K562 (cell line): ENCODE measurements around the gene AJUBA. TPM values are rescaled to one million over a fixed set of nuclear protein-coding genes. Genes with fewer than 3 reads are reported as not detected.
A peak's percentile ranks its signal among the peaks of the same experiment; 100 is the strongest.

Experiments used
- ATAC-seq: fragments of 200-7000 bp; cut with Tn5 transposase; 3 replicates; pipeline ENCODE4 v1.9.1; 2020; ENCODE audit warnings: moderate library complexity
- BruUV-seq: library from RNA; stranded (reverse); fragments of 400-500 nt; replicated peaks from 2 replicates; lab custom pipeline; 2021; lab: Mats Ljungman, UMichigan
- CTCF ChIA-PET: fragments of 300-600 bp; formaldehyde crosslinking; extraction: SDS; loops from one replicate; lab custom pipeline; 2021; ENCODE audit warnings: low intra/inter-chr PET ratio; lab: Yijun Ruan, JAX
- POLR2A ChIA-PET: fragments of 300-600, 350-650 bp; sonication (Branson Sonifier 250); formaldehyde crosslinking; extraction: SDS; loops from one replicate; lab custom pipeline; 2021; ENCODE audit warnings: antibody characterized with exemption, inconsistent platforms; lab: Yijun Ruan, JAX
- DNase-seq, 4 experiments: peaks; one replicate each; pipeline versions ENCODE4 v3.0.0 to v3.0.0-alpha.2; 2011 to 2018; ENCODE audit warnings: low spot score in 3 of 4, mixed read lengths in 3 of 4; ENCODE audit errors: extremely low read depth in 1 of 4
- FAIRE-seq: peaks from 2 replicates; lab custom pipeline; 2011; peaks lifted over from hg19 to GRCh38; lab: Jason Lieb, UNC
- H2AFZ ChIP-seq: 2 replicates; pipeline ENCODE4 v1.6.0; 2011; ENCODE audit warnings: low read depth, low read length, control low read depth, inconsistent platforms
- H3K27ac ChIP-seq: fragments of 200-600 bp; 3 replicates; pipeline ENCODE4 v1.8.0; 2011; ENCODE audit warnings: low read depth, mild to moderate bottlenecking, control low read depth, inconsistent platforms, low read length, moderate library complexity, mixed read lengths; ENCODE audit errors: extremely low read depth
- H3K27me3 ChIP-seq, 2 experiments: fragments of 300-600 bp in 1 of 2; 2 replicates in 1 of 2; 3 replicates in 1 of 2; pipeline versions ENCODE4 v1.6.0 to v1.8.0; 2011; ENCODE audit warnings: inconsistent platforms in 2 of 2, low read length in 2 of 2, mild to moderate bottlenecking in 1 of 2, mixed read lengths in 1 of 2, moderate library complexity in 1 of 2; ENCODE audit not compliant: control insufficient read depth in 2 of 2, insufficient read depth in 2 of 2
- H3K36me3 ChIP-seq: fragments of 300-600 bp; 3 replicates; pipeline ENCODE4 v1.8.0; 2011; ENCODE audit warnings: mild to moderate bottlenecking, low read length, inconsistent platforms; ENCODE audit not compliant: control insufficient read depth, insufficient read depth
- H3K4me1 ChIP-seq, 2 experiments: fragments of 200-600 bp in 1 of 2; replicated peaks in 1 of 2; 2 replicates in 1 of 2; 3 replicates in 1 of 2; pipeline versions ENCODE4 v1.5.1 to v1.8.0; 2011; ENCODE audit warnings: inconsistent platforms in 2 of 2, low read length in 2 of 2, mild to moderate bottlenecking in 1 of 2, mixed read lengths in 1 of 2, moderate library complexity in 1 of 2; ENCODE audit not compliant: control insufficient read depth in 2 of 2, insufficient read depth in 2 of 2
- H3K4me2 ChIP-seq: 2 replicates; pipeline ENCODE4 v1.6.1; 2011; ENCODE audit warnings: low read length, control low read depth, inconsistent platforms, mixed read lengths; ENCODE audit not compliant: insufficient read depth
- H3K4me3 ChIP-seq: fragments of 200-600 bp; sonication (generic), shearing (Covaris generic); 2 replicates; pipeline ENCODE4 v1.5.1; 2016; ENCODE audit warnings: control low read depth, inconsistent platforms
- H3K79me2 ChIP-seq: fragments of 200-600 bp; 3 replicates; pipeline ENCODE4 v1.8.0; 2011; ENCODE audit warnings: low read length, inconsistent platforms; ENCODE audit not compliant: control insufficient read depth, insufficient read depth
- H3K9ac ChIP-seq, 2 experiments: 2 replicates each; pipeline versions ENCODE4 v1.6.0 to v1.6.1; 2011; ENCODE audit warnings: low read depth in 2 of 2, low read length in 2 of 2, control low read depth in 1 of 2, inconsistent platforms in 1 of 2, mild to moderate bottlenecking in 1 of 2, mixed read lengths in 1 of 2; ENCODE audit not compliant: insufficient read depth in 1 of 2
- H3K9me1 ChIP-seq: one replicate; pipeline ENCODE4 v1.6.0; 2011; ENCODE audit warnings: inconsistent platforms, mild to moderate bottlenecking, low read length, moderate library complexity; ENCODE audit not compliant: control insufficient read depth, insufficient read depth
- H3K9me3 ChIP-seq: replicated peaks from 2 replicates; pipeline ENCODE4 v1.5.1; 2011; ENCODE audit warnings: low read depth, low read length, inconsistent platforms; ENCODE audit not compliant: control insufficient read depth, insufficient read depth
- H4K20me1 ChIP-seq: replicated peaks from 2 replicates; pipeline ENCODE4 v1.6.1; 2011; ENCODE audit warnings: low read length, inconsistent platforms, mixed read lengths; ENCODE audit not compliant: control insufficient read depth, insufficient read depth
- CCNT2 ChIP-seq: IDR thresholded peaks from 2 replicates; pipeline ENCODE4 v1.6.1; 2011; ENCODE audit warnings: borderline replicate concordance, low read depth, mild to moderate bottlenecking, moderate library complexity, mixed read lengths, low read length; ENCODE audit not compliant: insufficient read length; ENCODE audit errors: extremely low read depth
- CSDE1 ChIP-seq, 2 experiments: fragments of 450-650 bp; IDR thresholded peaks; 2 replicates each; pipeline ENCODE4 v1.6.1; 2016; ENCODE audit warnings: mild to moderate bottlenecking in 1 of 2
- E2F3 ChIP-seq: fragments of 250-450 bp; sonication (Bioruptor Pico); IDR thresholded peaks from 2 replicates; pipeline ENCODE4 v1.4.0; 2020; ENCODE audit warnings: mild to moderate bottlenecking
- FOXA3 ChIP-seq, 2 experiments: fragments of 450-650 bp in 1 of 2; sonication (generic) in 1 of 2; formaldehyde crosslinking; IDR thresholded peaks in 1 of 2; conservative IDR thresholded peaks in 1 of 2; 2 replicates each; pipeline versions ENCODE4 v1.4.0 to v1.8.0; 2020 to 2022; ENCODE audit warnings: mild to moderate bottlenecking in 2 of 2, missing genetic modification reagents in 1 of 2
- LCOR ChIP-seq: sonication (generic); formaldehyde crosslinking; IDR thresholded peaks from 2 replicates; pipeline ENCODE4 v1.8.0; 2022; ENCODE audit warnings: mild to moderate bottlenecking, missing genetic modification reagents
- MTA3 ChIP-seq: fragments of 450-650 bp; formaldehyde crosslinking; IDR thresholded peaks from 2 replicates; pipeline ENCODE4 v1.6.1; 2017; ENCODE audit warnings: mild to moderate bottlenecking, borderline replicate concordance
- NEUROD1 ChIP-seq: fragments of 150-350 bp; IDR thresholded peaks from 2 replicates; pipeline ENCODE4 v1.6.1; 2014; ENCODE audit warnings: borderline replicate concordance, low read length, low read depth; ENCODE audit not compliant: partially characterized antibody
- NR2C1 ChIP-seq, 2 experiments: fragments of 450-650 bp; IDR thresholded peaks; 2 replicates each; pipeline ENCODE4 v1.6.1; 2017; ENCODE audit warnings: mild to moderate bottlenecking in 2 of 2, antibody characterized with exemption in 1 of 2, inconsistent platforms in 1 of 2, missing compliant biosample characterization in 1 of 2, missing genetic modification characterization in 1 of 2
- RAD51 ChIP-seq: fragments of 450-650 bp; IDR thresholded peaks from 2 replicates; pipeline ENCODE4 v1.7.1; 2016; ENCODE audit warnings: low read depth, mild to moderate bottlenecking, borderline replicate concordance
- RBM17 ChIP-seq: fragments of 200-400 bp; formaldehyde crosslinking; IDR thresholded peaks from 2 replicates; pipeline ENCODE4 v1.6.1; 2017; ENCODE audit warnings: low read depth, mild to moderate bottlenecking, low read length, borderline replicate concordance
- SAFB2 ChIP-seq: fragments of 200-400 bp; formaldehyde crosslinking; IDR thresholded peaks from 2 replicates; pipeline ENCODE4 v1.6.1; 2018; ENCODE audit warnings: borderline replicate concordance, low read length, low read depth, moderate library complexity; ENCODE audit not compliant: severe bottlenecking
- TAF1 ChIP-seq: IDR thresholded peaks from 2 replicates; pipeline ENCODE4 v1.6.1; 2011; ENCODE audit warnings: mild to moderate bottlenecking, low read length, moderate library complexity; ENCODE audit not compliant: insufficient read depth, control insufficient read depth, severe bottlenecking; ENCODE audit errors: extremely low read depth
- TAF9B ChIP-seq: fragments of 450-650 bp; IDR thresholded peaks from 2 replicates; pipeline ENCODE4 v1.6.1; 2018; ENCODE audit warnings: mild to moderate bottlenecking; ENCODE audit not compliant: partially characterized antibody
- TEAD4 ChIP-seq, 2 experiments: sonication (generic) in 1 of 2; formaldehyde crosslinking in 1 of 2; IDR thresholded peaks; 2 replicates each; pipeline versions ENCODE4 v1.6.1 to v1.8.0; 2012 to 2022; ENCODE audit warnings: borderline replicate concordance in 1 of 2, inconsistent platforms in 1 of 2, low read length in 1 of 2, mild to moderate bottlenecking in 1 of 2, missing genetic modification reagents in 1 of 2
- TOE1 ChIP-seq, 2 experiments: fragments of 450-650 bp in 1 of 2; sonication (generic) in 1 of 2; formaldehyde crosslinking in 1 of 2; IDR thresholded peaks; 2 replicates each; pipeline versions ENCODE4 v1.7.1 to v1.8.0; 2016 to 2022; ENCODE audit warnings: borderline replicate concordance in 2 of 2, mild to moderate bottlenecking in 2 of 2, antibody characterized with exemption in 1 of 2, inconsistent platforms in 1 of 2, low read depth in 1 of 2, missing genetic modification reagents in 1 of 2, moderate library complexity in 1 of 2
- ZNF57 ChIP-seq: fragments of 450-650 bp; formaldehyde crosslinking; IDR thresholded peaks from 2 replicates; pipeline ENCODE4 v1.4.0; 2020; ENCODE audit warnings: mild to moderate bottlenecking, moderate library complexity
- ZNF830 ChIP-seq: fragments of 250-450 bp; sonication (Bioruptor Pico); IDR thresholded peaks from 2 replicates; pipeline ENCODE4 v1.5.0; 2021; ENCODE audit warnings: mild to moderate bottlenecking
- ZSCAN29 ChIP-seq: fragments of 450-650 bp; IDR thresholded peaks from 2 replicates; pipeline ENCODE4 v1.6.1; 2017
- WGBS: fragments of 100-300 bp; shearing (Covaris generic); methylation state at CpG from one replicate; pipeline ENCODE4 v1.1.6; 2016; ENCODE audit warnings: low coverage, mixed read lengths; ENCODE audit not compliant: insufficient coverage; ENCODE audit errors: missing lambda C conversion rate; 5-methylcytosine and 5-hydroxymethylcytosine counted together
- in situ Hi-C: fragments of 300-500 bp; cut with MboI; formaldehyde crosslinking; loops from 4 replicates; pipeline ENCODE4 v1.15.0; 2018; ENCODE audit warnings: inconsistent platforms, mixed read lengths
- intact Hi-C: fragments of 100-400 bp; cut with micrococcal nuclease; formaldehyde crosslinking; loops from 2 replicates; pipeline ENCODE4 v1.14.2; 2022
- polyA plus RNA-seq, 8 experiments: library from polyadenylated mRNA; depleted of rRNA in 4 of 8; stranded (reverse) in 5 of 8; unstranded in 3 of 8; fragments of >200 nt; fragmentation: Nextera tagmentation in 2 of 8; fragmentation: Illumina TruSeq in 1 of 8; extraction: Ambion mirVana in 2 of 8; extraction: Trizol in 1 of 8; gene quantifications; 2 replicates each; pipeline versions ENCODE4 v1.2.1 to v1.2.3, GENCODE V29; 2011 to 2014; ENCODE audit warnings: inconsistent platforms in 1 of 8, missing spikeins in 1 of 8
- total RNA-seq, 7 experiments: library from RNA; depleted of rRNA in 6 of 7; stranded (reverse); fragments of >200 nt in 6 of 7; fragmentation: Illumina TruSeq in 2 of 7; extraction: Trizol in 2 of 7; gene quantifications; 2 replicates each; pipeline versions ENCODE4 v1.2.1 to v1.2.3, GENCODE V29; 2011 to 2021; ENCODE audit warnings: low replicate concordance in 1 of 7
- TF ChIP-seq, protein P1 (sequence below): fragments of 250-450 bp; sonication (Bioruptor Pico); IDR thresholded peaks from 2 replicates; pipeline ENCODE4 v1.8.0; 2021; ENCODE audit warnings: mild to moderate bottlenecking, moderate library complexity

The AJUBA gene
- total and polyA plus RNA-seq, 9 of the 15 experiments (the other 6 are each of a cell fraction or from before 2014, with no cell fraction given) = 0.73 to 4.7 (median 2.8) TPM

DNA sequence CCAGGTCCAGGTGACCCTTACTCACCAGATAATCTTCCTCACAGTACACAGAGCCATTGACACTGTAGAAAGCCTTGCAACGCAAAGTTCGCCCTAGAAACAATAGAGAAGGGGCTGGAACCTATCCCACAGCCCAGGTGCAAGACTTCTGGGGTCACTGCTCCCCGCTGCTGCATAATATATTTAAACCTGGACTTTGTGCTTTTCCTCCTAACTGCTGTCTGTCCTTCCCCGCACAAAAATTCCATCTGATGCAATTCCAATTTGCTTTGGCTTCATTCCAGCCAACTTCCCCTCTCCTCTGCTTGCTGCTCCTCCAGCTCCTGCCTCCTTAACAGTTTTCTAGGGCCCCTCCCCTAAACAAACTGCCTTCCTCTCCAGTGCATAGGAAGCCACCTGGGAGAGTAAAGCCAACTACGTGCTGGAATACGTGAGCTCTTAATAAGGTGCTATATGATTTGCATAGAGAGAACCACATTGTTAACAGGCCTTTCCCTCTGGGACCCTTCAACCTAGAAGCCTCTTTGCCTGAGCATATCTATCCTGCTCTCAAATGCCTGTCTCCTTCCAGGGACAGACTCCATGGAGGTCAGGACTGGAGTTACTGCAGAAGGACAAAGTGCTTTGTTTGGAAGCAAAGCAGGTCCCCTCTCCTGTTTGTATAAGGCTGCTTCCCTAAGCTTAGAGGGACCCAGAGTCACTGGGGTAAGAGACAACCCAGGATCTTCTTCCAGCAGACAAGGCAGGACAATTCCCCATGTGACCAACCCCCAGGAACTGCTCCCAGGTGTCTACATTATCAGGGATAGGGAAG is 5.5 kb downstream of the AJUBA start:
- H4K20me1 ChIP-seq = no peaks in the 10 kb centered on the region
- CTCF ChIA-PET = no interaction called here
- peak; percentile 48 for ATAC-seq
- H3K27ac ChIP-seq = no peak overlapping the region
- H3K36me3 ChIP-seq = no peaks in the 10 kb centered on the region
- H3K9me3 ChIP-seq = no peaks in the 10 kb centered on the region
- WGBS = 31% methylated on average over 6 of the region's 6 CpGs
- H3K9ac ChIP-seq = peak overlapping the region in 1 of 2 experiments; percentile 77; a peak in 1 of 4 replicates
- H3K27me3 ChIP-seq = no peaks in the 10 kb centered on the region
- peak; percentile 57 for FAIRE-seq
- intact Hi-C loops (no loop called here), in situ Hi-C loops (loop anchor here (5.0 kb wide), 1 partner anchor 75 kb away; no protein-coding TSS in a partner anchor)
- DNase-seq = peak in 2 of 4 experiments; percentile 43 to 47
- peak overlapping the region; percentile 25; the same call in 1 of the 2 replicates for H3K4me2 ChIP-seq
- peaks cover 25 to 35% of the 10 kb centered on the region in 2 experiments for H3K4me1 ChIP-seq
- H3K9me1 ChIP-seq = no peaks in the 10 kb centered on the region
- no TSS peak for BruUV-seq
- no peak overlapping the region for H3K4me3 ChIP-seq
- no peak overlapping the region for H2AFZ ChIP-seq
- POLR2A ChIA-PET = interaction anchor here (0.7 to 1.4 kb wide), 7 partner anchors 8 to 118 kb away, joined by 3 to 7 read pairs (median 4); partner anchors contain the start of gene ACIN1
- no peaks in the 10 kb centered on the region for H3K79me2 ChIP-seq
- TF ChIP-seq ZNF57 (CRISPR knock-in tag) (no peak), MTA3 (no peak), RBM17 (no peak), LCOR (CRISPR knock-in tag) (no peak), ZSCAN29 (no peak), TAF9B (no peak), ZNF830 (no peak), FOXA3 (CRISPR knock-in tag; conservative IDR thresholded peaks at IDR 0.05 in 1 of 2, IDR thresholded peaks at IDR 0.05 in 1 of 2) (0 out of 4 replicates have a peak, but pooled peaks of 1 of the 2 experiments have one; percentile 3), SAFB2 (no peak), TOE1 (IDR thresholded peaks at IDR 0.05; ENCODE audit: borderline replicate concordance) (no peak), TOE1 (CRISPR knock-in tag; IDR thresholded peaks at IDR 0.05; ENCODE audit: borderline replicate concordance, low read depth) (no peak), NR2C1 (IDR thresholded peaks at IDR 0.05) (no peak), NR2C1 (tag; IDR thresholded peaks at IDR 0.05) (no peak), CSDE1 (IDR thresholded peaks at IDR 0.05) (no peak), CCNT2 (no peak), TEAD4 (IDR thresholded peaks at IDR 0.05; ENCODE audit: low read length) (no peak), TEAD4 (CRISPR knock-in tag; IDR thresholded peaks at IDR 0.05; ENCODE audit: borderline replicate concordance) (no peak), TAF1 (no peak), NEUROD1 (no peak), E2F3 (no peak), RAD51 (peak; percentile 8; the same call in 1 of the 2 replicates)
- TF ChIP-seq, protein P1, sequence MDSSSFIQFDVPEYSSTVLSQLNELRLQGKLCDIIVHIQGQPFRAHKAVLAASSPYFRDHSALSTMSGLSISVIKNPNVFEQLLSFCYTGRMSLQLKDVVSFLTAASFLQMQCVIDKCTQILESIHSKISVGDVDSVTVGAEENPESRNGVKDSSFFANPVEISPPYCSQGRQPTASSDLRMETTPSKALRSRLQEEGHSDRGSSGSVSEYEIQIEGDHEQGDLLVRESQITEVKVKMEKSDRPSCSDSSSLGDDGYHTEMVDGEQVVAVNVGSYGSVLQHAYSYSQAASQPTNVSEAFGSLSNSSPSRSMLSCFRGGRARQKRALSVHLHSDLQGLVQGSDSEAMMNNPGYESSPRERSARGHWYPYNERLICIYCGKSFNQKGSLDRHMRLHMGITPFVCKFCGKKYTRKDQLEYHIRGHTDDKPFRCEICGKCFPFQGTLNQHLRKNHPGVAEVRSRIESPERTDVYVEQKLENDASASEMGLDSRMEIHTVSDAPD (CRISPR knock-in tag) = no peak
